ENCODE results near the gene MAP1LC3B2. TPM values are rescaled to one million over a fixed set of nuclear protein-coding genes. Genes with fewer than 3 reads are reported as not detected.

The MAP1LC3B2 gene
- total and polyA plus RNA-seq, 2 of the 8 experiments (the other 6 are each of a cell fraction or from before 2014, with no cell fraction given): 0.39 to 1.5 TPM

DNA sequence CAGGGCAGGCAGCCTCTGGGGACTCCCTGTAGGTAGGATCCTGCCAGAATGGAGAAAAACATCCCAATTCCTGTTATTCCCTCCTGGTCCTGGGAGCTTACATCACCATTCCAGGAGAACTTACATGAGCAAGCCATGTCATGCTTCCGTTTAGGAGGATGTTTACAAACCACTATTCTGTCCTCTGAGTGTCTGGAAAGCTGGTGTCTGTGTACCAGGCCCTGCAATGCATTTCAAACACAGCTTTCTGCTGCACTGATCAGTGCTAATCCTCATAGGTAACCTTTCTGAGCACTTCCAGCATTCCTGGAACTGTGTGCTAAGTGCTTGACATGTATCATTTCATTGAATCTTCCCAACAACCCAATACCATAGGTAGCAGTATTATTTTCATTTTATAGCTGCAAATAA lies 19.8 kb upstream of the MAP1LC3B2 start:
- Histone ChIP-seq H2BK5ac (ENCODE audit: low read depth, low read length) (0 out of 2 replicates have a peak overlapping the region, but pooled peaks have one; percentile 6), H3K23me2 (ENCODE audit: low read depth, low read length) (peaks cover 3% of the 10 kb centered on the region), H3K23ac (ENCODE audit: insufficient read length) (no peak overlapping the region), H4K8ac (ENCODE audit: extremely low read depth, insufficient read depth, low read length) (no peak overlapping the region), H4K91ac (replicated peaks; ENCODE audit: insufficient read length, low read length) (no peak overlapping the region), H4K5ac (ENCODE audit: insufficient read length, low read depth, low read length) (no peak overlapping the region), H3K79me2 (ENCODE audit: control insufficient read depth in 1 of 2, insufficient read depth in 2 of 2, low read length in 2 of 2) (no peaks in the 10 kb centered on the region), H3K18ac (ENCODE audit: extremely low read depth, low read length) (no peak overlapping the region), H3K4me1 (replicated peaks in 1 of 4; ENCODE audit: control insufficient read depth in 3 of 4, insufficient read depth in 4 of 4, low read length in 3 of 4) (peaks cover 0 to 24% (median 11%) of the 10 kb centered on the region in 4 experiments; a peak in 5 of 7 replicates), H4K20me1 (replicated peaks in 1 of 2; ENCODE audit: control insufficient read depth in 1 of 2, insufficient read depth in 2 of 2, low read length in 2 of 2) (no peaks in the 10 kb centered on the region), H2BK120ac (replicated peaks; ENCODE audit: low read depth, low read length) (no peak overlapping the region), H3K9me3 (ENCODE audit: insufficient read depth in 2 of 2, low read depth in 1 of 2, low read length in 1 of 2) (no peaks in the 10 kb centered on the region), H3K27me3 (replicated peaks in 1 of 4; ENCODE audit: control insufficient read depth in 3 of 4, extremely low read depth in 1 of 4, insufficient read depth in 3 of 4, low read length in 3 of 4) (no peaks in the 10 kb centered on the region; a peak in 1 of 7 replicates), H3K4me2 (ENCODE audit: insufficient read depth in 1 of 2, low read depth in 2 of 2, low read length in 2 of 2) (peak overlapping the region; percentile 51 to 60; a peak in 3 of 4 replicates), H3K4ac (replicated peaks; ENCODE audit: insufficient read length, low read depth, low read length) (no peak overlapping the region), H3K9ac (replicated peaks in 1 of 4; ENCODE audit: extremely low read depth in 1 of 4, low read depth in 3 of 4, low read length in 3 of 4) (peak overlapping the region in 1 of 4 experiments; percentile 46; a peak in 2 of 7 replicates), H2AFZ (ENCODE audit: low read length) (no peak overlapping the region), H3K4me3 (ENCODE audit: extremely low read depth in 1 of 4, insufficient read depth in 2 of 4, low read depth in 3 of 4, low read length in 4 of 4) (no peak overlapping the region; a peak in 1 of 8 replicates), H3K27ac (ENCODE audit: low read depth, low read length) (no peak overlapping the region), H3K36me3 (ENCODE audit: control insufficient read depth in 2 of 4, insufficient read depth in 4 of 4, low read length in 3 of 4) (no peaks in the 10 kb centered on the region), H3K14ac (ENCODE audit: insufficient read length) (no peak overlapping the region), H2BK20ac (ENCODE audit: low read length) (no peak overlapping the region), H2BK15ac (ENCODE audit: low read length) (no peak overlapping the region), H2AK5ac (ENCODE audit: low read depth, low read length) (no peak overlapping the region; the same call in 1 of the 2 replicates), H3K79me1 (ENCODE audit: low read depth, low read length) (no peaks in the 10 kb centered on the region), H3K56ac (replicated peaks; ENCODE audit: insufficient read length, low read depth, low read length) (no peak overlapping the region), H2BK12ac (ENCODE audit: low read depth, low read length) (peak overlapping the region; percentile 5)
- ChIA-PET CTCF (ENCODE audit: partially characterized antibody) (interaction anchor here (0.6 to 1.1 kb wide), 5 partner anchors 31 to 542 kb away, joined by 3 read pairs; no protein-coding TSS in a partner anchor), POLR2A (ENCODE audit: partially characterized antibody) (interaction anchor here (0.7 to 2.2 kb wide), 5 partner anchors 20 to 33 kb away, joined by 3 to 7 read pairs (median 4); partner anchors contain the start of gene MAP1LC3B2)
- DNase-seq (ENCODE audit: low read depth in 1 of 2, low spot score in 2 of 2) (no peak), FAIRE-seq (no peak)
- WGBS, 2 experiments (ENCODE audit: extremely low coverage in 1 of 2, insufficient coverage in 1 of 2, insufficient read length in 1 of 2, insufficient replicate concordance in 2 of 2, low coverage in 1 of 2, low lambda C conversion rate in 2 of 2, missing lambda C conversion rate in 1 of 2): 47% methylated on average over 1 of the region's 1 CpG; no CpG with 5 or more reads in 1 of the 2 experiments
- TF ChIP-seq RFX5 (IDR thresholded peaks at IDR 0.05; ENCODE audit: borderline replicate concordance, low read depth, low read length) (no peak), SP1 (IDR thresholded peaks at IDR 0.05; ENCODE audit: low read depth, low read length) (no peak), KDM1A (IDR thresholded peaks at IDR 0.05; ENCODE audit: borderline replicate concordance, low read length) (no peak), SAP30 (IDR thresholded peaks at IDR 0.05; ENCODE audit: insufficient read depth, insufficient replicate concordance, low read length) (no peak), RNF2 (IDR thresholded peaks at IDR 0.05; ENCODE audit: borderline replicate concordance, low read depth, low read length, missing control alignments, poor library complexity, severe bottlenecking) (no peak)
- TF ChIP-seq, protein P1, sequence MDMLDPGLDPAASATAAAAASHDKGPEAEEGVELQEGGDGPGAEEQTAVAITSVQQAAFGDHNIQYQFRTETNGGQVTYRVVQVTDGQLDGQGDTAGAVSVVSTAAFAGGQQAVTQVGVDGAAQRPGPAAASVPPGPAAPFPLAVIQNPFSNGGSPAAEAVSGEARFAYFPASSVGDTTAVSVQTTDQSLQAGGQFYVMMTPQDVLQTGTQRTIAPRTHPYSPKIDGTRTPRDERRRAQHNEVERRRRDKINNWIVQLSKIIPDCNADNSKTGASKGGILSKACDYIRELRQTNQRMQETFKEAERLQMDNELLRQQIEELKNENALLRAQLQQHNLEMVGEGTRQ (IDR thresholded peaks at IDR 0.05; ENCODE audit: low read length): no peak

Measured in H1 (cell line).